HT-29 (cell line): ENCODE results near the gene NPSR1. TPM values are rescaled to one million over a fixed set of nuclear protein-coding genes. Genes with fewer than 3 reads are reported as not detected.
"Not testable (repeated sequence)": the region's sequence is repeated elsewhere in the genome, so short reads cannot be mapped to it uniquely, and the experiment has no call there.

ENCODE experiments used
- DNase-seq: peaks from one replicate; pipeline ENCODE4 v3.0.0-alpha.2; 2015; ENCODE audit warnings: low spot score
- small RNA-seq: library from RNA; depleted of rRNA; stranded (forward); fragments of <200 nt; gene quantifications from one replicate; pipeline ENCODE3, GENCODE V24; 2014
- total RNA-seq: library from RNA; depleted of rRNA; stranded (reverse); fragments of >200 nt; shearing (Covaris generic); gene quantifications from 2 replicates; pipeline ENCODE4 v1.2.3, GENCODE V29; 2014

NPSR1 gene
- total RNA-seq, 1 experiment from 2014 or later: 3.0 TPM

GRCh38 chr7:34869057-34869456 lies 211.0 kb downstream of the NPSR1 start:
- no peak for DNase-seq

- DNase-seq: not testable (repeated sequence)
These were observed 212.0 kb downstream of the NPSR1 start for GRCh38 chr7:34870041-34870440.

- not testable (repeated sequence) for DNase-seq
These were observed 216.3 kb downstream of the NPSR1 start for GRCh38 chr7:34874329-34874728.

GRCh38 chr7:34875481-34875880 lies 217.5 kb downstream of the NPSR1 start:
- DNase-seq: no peak

- not testable (repeated sequence) for DNase-seq
These were observed 221.1 kb downstream of the NPSR1 start for GRCh38 chr7:34878944-34879735.

- DNase-seq: no peak
These were observed 221.9 kb downstream of the NPSR1 start for GRCh38 chr7:34879871-34880270.

- not testable (repeated sequence) for DNase-seq
These were observed 225.8 kb downstream of the NPSR1 start for GRCh38 chr7:34883855-34884254.

- DNase-seq: no peak
These were observed 228.8 kb downstream of the NPSR1 start for GRCh38 chr7:34886856-34887255.

GRCh38 chr7:34889951-34890350 lies 231.9 kb downstream of the NPSR1 start:
- DNase-seq: no peak

GRCh38 chr7:34895202-34895601 lies 237.2 kb downstream of the NPSR1 start:
- no peak for DNase-seq

Small RNA genes within 50 kb of the gene (small RNA-seq; reads per million reads assigned to genes)
- gene RF00322 (not detected), gene RN7SL132P (not detected)
